Measurements from ENCODE around the gene RAP1GAP2. TPM values are rescaled to one million over a fixed set of nuclear protein-coding genes. Genes with fewer than 3 reads are reported as not detected.

The RAP1GAP2 gene
- polyA plus RNA-seq, 1 donor from 2014 or later: 3.9 TPM

DNA sequence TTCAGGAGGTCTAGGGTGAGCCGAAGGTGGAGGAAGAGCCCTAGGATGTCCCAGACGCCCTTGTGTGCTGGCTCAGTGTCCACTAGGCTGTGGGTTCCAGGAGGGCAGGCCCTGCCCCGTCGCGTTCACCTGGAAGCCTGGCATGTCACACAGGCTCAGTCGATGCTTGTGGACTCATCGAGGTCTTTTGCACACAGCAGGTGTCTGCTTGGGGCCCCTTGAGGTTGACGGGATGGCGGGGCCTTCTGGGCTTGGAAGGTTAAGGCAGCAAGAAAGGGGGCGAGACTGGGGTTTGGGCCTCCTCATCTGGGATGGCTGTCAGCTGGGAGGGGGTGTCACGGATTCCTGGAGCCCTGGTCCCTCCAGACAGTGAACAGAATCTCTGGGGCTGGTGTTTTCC lies 1.9 kb downstream of the RAP1GAP2 start:
- Mint-ChIP-seq H3K27me3 (no peaks in the 10 kb centered on the region), H3K4me1 (peaks cover 32 to 55% (median 52%) of the 10 kb centered on the region in 3 donors), H3K4me3 (peak overlapping the region; percentile 80 to 97 (median 92)), H3K27ac (peak overlapping the region in 2 of 3 donors; percentile 59 to 69), H3K9me3 (no peaks in the 10 kb centered on the region), H3K36me3 (peaks cover 3% of the 10 kb centered on the region)

DNA sequence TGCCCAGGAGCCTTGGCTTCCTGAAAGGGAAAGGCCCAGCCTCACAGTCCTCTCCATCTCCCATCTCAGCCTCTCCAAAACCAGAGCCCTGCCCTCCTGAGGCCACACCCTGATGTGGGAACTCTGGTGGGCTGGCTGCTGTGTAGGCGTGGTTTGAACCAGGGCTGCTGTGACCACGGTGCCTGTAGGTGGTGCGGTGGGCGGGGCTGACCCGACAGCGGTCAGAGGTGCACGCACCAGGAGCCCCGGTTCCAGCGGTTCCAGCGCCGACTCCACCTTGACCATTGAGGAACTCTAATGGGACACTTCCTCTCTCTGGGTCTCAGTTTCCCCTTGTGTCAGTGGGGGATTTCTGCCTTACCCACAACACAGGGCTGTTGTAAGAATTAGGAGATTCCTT lies 2.4 kb downstream of the RAP1GAP2 start:
- Mint-ChIP-seq H3K4me1 (peaks cover 32 to 53% (median 49%) of the 10 kb centered on the region in 3 donors), H3K27ac (peak overlapping the region in 2 of 3 donors; percentile 29 to 56), H3K36me3 (peaks cover 3% of the 10 kb centered on the region), H3K27me3 (no peaks in the 10 kb centered on the region), H3K4me3 (peak overlapping the region in 2 of 4 donors; percentile 39 to 73), H3K9me3 (no peaks in the 10 kb centered on the region)

- H3K4me1 Mint-ChIP-seq: peaks cover 26 to 45% (median 42%) of the 10 kb centered on the region in 3 donors
- H3K9me3 Mint-ChIP-seq: no peaks in the 10 kb centered on the region
Observed at GRCh38 chr17:2799653-2800052, 3.4 kb downstream of the RAP1GAP2 start.

GRCh38 chr17:2800367-2800766 lies 4.1 kb downstream of the RAP1GAP2 start:
- H3K9me3 Mint-ChIP-seq: no peaks in the 10 kb centered on the region
- H3K4me3 Mint-ChIP-seq: peak overlapping the region in 2 of 4 donors; percentile 37 to 39
- H3K27ac Mint-ChIP-seq: peak overlapping the region in 1 of 3 donors; percentile 56
- peaks cover 26 to 41% (median 39%) of the 10 kb centered on the region in 3 donors for H3K4me1 Mint-ChIP-seq
- no peaks in the 10 kb centered on the region for H3K27me3 Mint-ChIP-seq
- H3K36me3 Mint-ChIP-seq: peaks cover 3% of the 10 kb centered on the region

More at GRCh38 chr17:2799653-2800052, 3.4 kb downstream of the RAP1GAP2 start:
- Mint-ChIP-seq H3K27me3 (no peaks in the 10 kb centered on the region), H3K4me3 (peak overlapping the region in 1 of 4 donors; percentile 39), H3K36me3 (peaks cover 3% of the 10 kb centered on the region), H3K27ac (peak overlapping the region in 1 of 3 donors; percentile 56)

DNA sequence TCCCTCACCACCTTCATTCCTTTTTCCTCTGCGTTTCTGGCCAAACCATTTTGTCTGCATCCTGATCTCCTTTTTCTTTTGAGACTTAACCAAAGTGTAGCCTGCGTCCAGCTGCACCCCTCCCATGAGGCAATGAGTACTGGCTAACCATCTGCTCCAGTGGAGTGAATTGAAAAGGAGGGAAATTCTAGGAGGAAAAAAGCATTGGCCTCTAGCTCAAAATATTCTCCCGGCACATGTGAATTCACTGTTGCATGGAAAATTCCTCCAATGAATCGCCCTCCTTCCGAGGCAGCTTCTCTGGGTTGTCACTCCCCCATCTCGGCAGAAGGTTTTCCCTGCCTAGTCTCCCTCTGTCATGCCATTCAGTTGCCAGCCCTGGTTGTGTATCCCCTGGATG lies 5.6 kb downstream of the RAP1GAP2 start:
- Mint-ChIP-seq H3K4me3 (peak overlapping the region in 1 of 4 donors; percentile 82), H3K9me3 (no peaks in the 10 kb centered on the region), H3K36me3 (peaks cover 3% of the 10 kb centered on the region), H3K27me3 (no peaks in the 10 kb centered on the region), H3K27ac (no peak overlapping the region), H3K4me1 (peaks cover 21 to 35% (median 29%) of the 10 kb centered on the region in 3 donors)

DNA sequence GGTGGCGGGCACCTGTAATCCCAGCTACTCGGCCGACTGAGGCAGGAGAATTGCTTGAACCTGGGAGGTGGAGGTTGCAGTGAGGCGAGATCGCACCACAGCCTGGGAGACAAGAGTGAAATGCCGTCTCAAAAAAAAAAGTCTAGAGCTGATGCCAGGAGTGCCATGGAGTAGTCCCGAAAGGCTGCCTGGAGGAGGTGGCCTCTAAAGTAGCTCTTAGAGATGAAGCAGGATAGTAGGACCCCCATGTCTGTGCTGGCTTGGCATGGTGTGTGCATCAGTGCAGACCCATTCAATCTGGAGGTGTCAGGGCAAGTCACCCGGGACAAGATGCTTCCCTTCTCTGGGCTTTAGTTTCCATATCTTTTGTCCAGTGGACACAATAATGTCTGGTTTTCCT lies 6.3 kb downstream of the RAP1GAP2 start:
- H3K4me3 Mint-ChIP-seq: peak overlapping the region in 1 of 4 donors; percentile 6
- H3K4me1 Mint-ChIP-seq: peaks cover 17 to 34% (median 29%) of the 10 kb centered on the region in 3 donors
- H3K9me3 Mint-ChIP-seq: no peaks in the 10 kb centered on the region
- peak overlapping the region in 1 of 3 donors; percentile 59 for H3K27ac Mint-ChIP-seq
- no peaks in the 10 kb centered on the region for H3K27me3 Mint-ChIP-seq
- peaks cover 5% of the 10 kb centered on the region for H3K36me3 Mint-ChIP-seq

- Mint-ChIP-seq H3K27ac (peak overlapping the region in 1 of 3 donors; percentile 48), H3K9me3 (no peaks in the 10 kb centered on the region), H3K4me1 (peaks cover 11 to 29% (median 27%) of the 10 kb centered on the region in 3 donors), H3K36me3 (peaks cover 7% of the 10 kb centered on the region), H3K4me3 (peak overlapping the region in 1 of 4 donors; percentile 22), H3K27me3 (no peaks in the 10 kb centered on the region)
Observed at GRCh38 chr17:2803386-2803785, 7.1 kb downstream of the RAP1GAP2 start.

GRCh38 chr17:2803971-2804370 lies 7.7 kb downstream of the RAP1GAP2 start:
- H3K27me3 Mint-ChIP-seq: no peaks in the 10 kb centered on the region
- no peak overlapping the region for H3K27ac Mint-ChIP-seq
- peaks cover 8% of the 10 kb centered on the region for H3K36me3 Mint-ChIP-seq
- H3K9me3 Mint-ChIP-seq: no peaks in the 10 kb centered on the region
- peaks cover 11 to 30% (median 26%) of the 10 kb centered on the region in 3 donors for H3K4me1 Mint-ChIP-seq
- peak overlapping the region in 1 of 4 donors; percentile 22 for H3K4me3 Mint-ChIP-seq

DNA sequence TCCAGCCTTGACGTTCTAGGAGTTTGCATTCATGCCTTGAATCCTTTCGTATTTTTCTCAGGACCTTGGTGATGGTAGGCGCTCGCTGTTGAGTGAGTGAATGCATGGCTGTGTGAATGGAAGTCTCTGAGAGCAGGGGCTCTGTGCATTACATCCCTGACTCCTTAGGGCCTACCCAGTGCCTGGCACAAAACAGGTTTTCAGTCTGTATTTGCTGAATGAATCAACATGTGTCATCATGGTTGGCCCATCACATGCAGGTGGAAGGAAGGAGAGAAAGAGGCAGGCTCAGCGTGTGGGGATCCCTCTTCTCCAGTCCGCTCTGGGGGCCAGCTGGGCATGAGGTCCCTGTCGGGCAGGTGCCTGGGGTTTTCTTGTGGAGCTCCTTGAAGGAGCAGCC lies 8.7 kb downstream of the RAP1GAP2 start:
- H3K27me3 Mint-ChIP-seq: no peaks in the 10 kb centered on the region
- H3K27ac Mint-ChIP-seq: no peak overlapping the region
- no peaks in the 10 kb centered on the region for H3K9me3 Mint-ChIP-seq
- H3K36me3 Mint-ChIP-seq: peaks cover 8% of the 10 kb centered on the region
- H3K4me1 Mint-ChIP-seq: peaks cover 11 to 24% (median 23%) of the 10 kb centered on the region in 3 donors
- peak overlapping the region in 1 of 4 donors; percentile 13 for H3K4me3 Mint-ChIP-seq

DNA sequence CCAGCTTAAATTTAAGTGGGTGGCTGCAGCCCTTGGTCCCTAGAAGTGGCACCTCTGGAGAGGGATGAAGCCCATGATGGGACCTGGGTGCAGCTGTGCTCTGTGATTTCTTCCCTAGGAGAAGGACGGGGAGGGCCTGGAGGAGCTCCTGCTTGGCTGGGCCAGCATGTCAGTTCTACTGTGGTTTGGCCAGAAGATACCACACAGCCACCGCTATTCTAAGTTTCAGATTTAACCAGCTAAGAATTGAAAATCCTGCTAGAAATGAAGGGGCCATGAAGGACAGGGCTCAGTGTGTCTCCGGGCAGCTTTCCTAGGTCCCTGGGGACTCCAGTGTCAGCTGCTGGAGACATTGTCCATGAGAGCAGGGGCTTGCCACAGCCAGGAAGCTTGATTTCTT lies 9.7 kb downstream of the RAP1GAP2 start:
- H3K27me3 Mint-ChIP-seq: no peaks in the 10 kb centered on the region
- no peak overlapping the region for H3K4me3 Mint-ChIP-seq
- peaks cover 9 to 28% (median 23%) of the 10 kb centered on the region in 3 donors for H3K4me1 Mint-ChIP-seq
- H3K27ac Mint-ChIP-seq: peak overlapping the region in 1 of 3 donors; percentile 31
- H3K9me3 Mint-ChIP-seq: no peaks in the 10 kb centered on the region
- peaks cover 5% of the 10 kb centered on the region for H3K36me3 Mint-ChIP-seq

DNA sequence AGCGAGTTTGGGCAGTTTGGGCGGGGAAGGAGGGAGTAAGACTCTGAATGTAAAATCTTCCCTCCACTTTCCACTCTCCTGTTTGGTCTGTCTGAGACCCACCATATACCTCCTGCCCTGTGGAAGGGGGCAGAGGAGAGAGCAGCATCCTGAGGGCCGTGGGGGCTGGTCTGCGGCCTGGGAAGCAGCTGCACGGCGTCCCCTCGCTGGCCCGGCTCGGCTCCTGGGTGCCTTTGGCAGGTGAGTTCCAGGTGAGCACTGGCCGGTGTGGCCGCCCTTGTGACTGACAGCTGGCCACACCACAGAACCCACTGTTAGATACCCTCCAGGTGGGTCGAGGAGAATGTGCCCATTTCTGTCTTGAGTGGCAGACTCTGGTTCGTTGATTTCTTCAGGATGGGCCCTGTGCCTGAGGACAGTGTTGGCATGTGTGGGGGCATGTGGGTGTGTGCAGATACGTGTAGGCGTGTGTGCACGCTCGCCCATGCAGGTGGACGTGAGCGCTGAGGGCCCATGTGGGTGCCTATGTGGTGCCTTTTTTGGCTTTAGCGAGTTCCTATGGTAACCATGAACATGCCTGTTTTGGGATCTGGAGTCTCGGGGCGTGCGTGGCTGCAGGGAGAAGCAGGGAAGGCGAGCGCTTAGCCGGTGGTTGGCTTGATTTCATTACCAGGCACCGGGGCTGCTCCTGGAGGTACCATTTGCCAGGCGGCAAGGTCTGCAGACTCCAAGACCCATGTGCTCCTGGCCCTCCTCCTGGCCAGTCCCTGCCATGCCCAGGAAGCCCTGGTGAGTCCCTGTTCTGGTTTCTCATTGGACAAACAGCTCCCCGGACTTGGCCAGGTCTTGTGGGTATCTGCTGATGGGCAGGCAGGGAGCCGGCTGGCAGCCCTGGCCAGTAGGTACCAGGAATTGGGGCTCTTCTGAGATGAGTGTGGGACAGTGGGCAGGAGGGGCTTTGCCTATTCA lies 12.4 kb downstream of the RAP1GAP2 start:
- peak overlapping the region in 1 of 3 donors; percentile 88 for H3K27ac Mint-ChIP-seq
- H3K36me3 Mint-ChIP-seq: peaks cover 8% of the 10 kb centered on the region
- no peaks in the 10 kb centered on the region for H3K9me3 Mint-ChIP-seq
- no peaks in the 10 kb centered on the region for H3K27me3 Mint-ChIP-seq
- peaks cover 8 to 32% (median 21%) of the 10 kb centered on the region in 3 donors for H3K4me1 Mint-ChIP-seq
- no peak overlapping the region for H3K4me3 Mint-ChIP-seq

DNA sequence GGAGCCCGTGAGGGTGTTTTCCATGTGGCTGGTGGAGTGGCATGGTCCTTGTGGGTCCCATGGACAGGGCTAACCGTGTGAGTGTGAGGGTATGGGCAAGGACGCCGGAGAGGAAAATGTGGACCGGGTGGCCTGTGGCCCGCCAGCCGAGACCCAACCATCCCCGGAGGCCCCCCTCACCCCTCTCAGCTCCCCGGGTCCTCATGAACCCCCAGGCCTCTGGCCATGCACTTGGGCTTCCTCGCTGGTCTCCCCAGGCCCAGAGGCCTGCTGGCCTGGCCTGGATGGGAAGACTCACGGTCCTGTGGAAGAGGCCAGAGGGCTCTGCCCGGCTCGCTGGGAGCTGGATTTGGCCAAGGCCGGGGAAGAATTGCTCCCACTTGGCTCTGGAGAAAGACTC lies 13.1 kb downstream of the RAP1GAP2 start:
- no peaks in the 10 kb centered on the region for H3K27me3 Mint-ChIP-seq
- no peaks in the 10 kb centered on the region for H3K9me3 Mint-ChIP-seq
- H3K36me3 Mint-ChIP-seq: peaks cover 8% of the 10 kb centered on the region
- H3K4me3 Mint-ChIP-seq: no peak overlapping the region
- H3K27ac Mint-ChIP-seq: no peak overlapping the region
- H3K4me1 Mint-ChIP-seq: peaks cover 15 to 36% (median 24%) of the 10 kb centered on the region in 3 donors

- Mint-ChIP-seq H3K36me3 (peaks cover 4% of the 10 kb centered on the region), H3K27me3 (no peaks in the 10 kb centered on the region), H3K27ac (peak overlapping the region; percentile 93 to 96 (median 93)), H3K4me1 (peaks cover 22 to 30% (median 27%) of the 10 kb centered on the region in 3 donors), H3K9me3 (no peaks in the 10 kb centered on the region), H3K4me3 (peak overlapping the region; percentile 63 to 95 (median 86))
Observed at GRCh38 chr17:2814049-2814448, 17.8 kb downstream of the RAP1GAP2 start.

DNA sequence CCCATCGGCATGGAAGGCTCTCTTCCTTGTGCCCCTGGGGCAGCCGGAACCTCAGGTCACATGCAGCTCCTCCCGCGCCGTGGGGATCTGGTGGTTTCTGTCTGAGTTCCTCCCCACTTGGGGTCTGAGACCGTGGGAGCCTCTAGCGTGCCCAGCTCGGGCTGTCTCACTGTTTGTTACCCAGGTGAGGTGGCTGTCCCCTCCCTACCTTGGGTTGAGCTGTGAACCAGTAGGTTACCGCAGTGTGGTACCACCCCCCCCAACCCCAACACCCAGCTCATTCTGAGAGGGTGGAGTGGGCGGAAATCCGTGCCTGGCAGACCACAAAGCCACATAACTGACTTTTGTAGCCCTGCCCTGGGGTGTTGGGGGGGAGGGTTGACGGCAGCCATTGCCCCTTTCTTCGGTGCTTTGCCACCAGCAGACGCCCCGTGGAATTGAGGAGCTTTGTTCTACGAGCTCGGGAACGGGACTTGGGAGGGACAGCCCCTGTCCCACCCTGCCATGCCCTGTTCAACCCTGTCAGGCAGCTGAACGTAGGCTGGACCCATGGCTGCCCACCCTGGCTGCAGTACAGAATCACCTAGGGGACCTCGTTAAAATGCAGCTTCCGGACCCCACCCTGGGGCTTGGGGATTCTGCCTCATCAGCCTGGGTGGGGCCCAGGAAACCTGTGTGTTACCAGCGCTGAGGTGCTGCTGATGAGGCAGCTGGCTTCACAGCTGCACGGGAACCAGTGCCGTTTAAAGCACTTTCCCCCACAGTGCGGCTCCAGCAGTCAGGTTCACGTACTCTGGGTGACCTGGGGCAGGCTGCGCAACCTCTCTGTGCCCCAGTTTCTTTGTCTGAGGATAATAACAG lies 18.5 kb downstream of the RAP1GAP2 start:
- no peaks in the 10 kb centered on the region for H3K27me3 Mint-ChIP-seq
- H3K4me1 Mint-ChIP-seq: peaks cover 22 to 30% (median 27%) of the 10 kb centered on the region in 3 donors
- H3K9me3 Mint-ChIP-seq: no peaks in the 10 kb centered on the region

More for the DNA sequence above, 18.5 kb downstream of the RAP1GAP2 start:
- Mint-ChIP-seq H3K36me3 (peaks cover 4% of the 10 kb centered on the region), H3K27ac (peak overlapping the region; percentile 93 to 96 (median 93)), H3K4me3 (peak overlapping the region; percentile 63 to 95 (median 86))
